Measurements from ENCODE around the gene ALOX5.

ALOX5 gene

DNA sequence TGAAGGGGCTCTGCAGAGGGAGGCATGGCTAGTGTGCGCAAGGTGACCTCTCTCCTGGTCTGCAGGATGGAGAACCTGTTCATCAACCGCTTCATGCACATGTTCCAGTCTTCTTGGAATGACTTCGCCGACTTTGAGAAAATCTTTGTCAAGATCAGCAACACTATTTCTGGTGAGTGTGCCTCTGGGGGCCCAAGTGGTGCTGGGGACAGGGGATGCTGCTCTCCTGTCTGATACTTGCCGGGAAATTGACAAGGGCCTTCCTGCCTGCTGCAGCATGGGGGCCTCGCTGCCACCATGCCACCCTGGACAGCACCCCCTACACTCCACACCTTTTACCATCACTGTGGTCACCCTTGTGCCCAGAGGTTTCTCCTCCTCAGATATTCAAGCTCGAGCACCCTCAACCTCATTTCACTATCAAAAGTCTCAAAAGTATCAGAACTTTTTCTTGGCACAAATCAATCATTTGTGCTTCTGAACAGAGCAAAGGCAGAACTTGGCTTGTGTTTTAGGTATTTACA lies 50.0 kb downstream of the ALOX5 start:
- no peak overlapping the region for H3K4ac ChIP-seq (ENCODE audit: low read depth in 1 of 2, low read length in 2 of 2)
- H3K9me3 ChIP-seq (ENCODE audit: control insufficient read depth, low read length) = no peaks in the 10 kb centered on the region
- no peak overlapping the region for H3K27ac ChIP-seq (ENCODE audit: low read length, poor library complexity, severe bottlenecking)
- peaks cover 21 to 71% of the 10 kb centered on the region in 2 experiments for H3K27me3 ChIP-seq (ENCODE audit: control insufficient read depth in 1 of 2, insufficient read depth in 1 of 2, low read length in 2 of 2)
- no peak overlapping the region for H3K14ac ChIP-seq (ENCODE audit: low read length in 2 of 2)
- no peak overlapping the region for H3K4me2 ChIP-seq (ENCODE audit: low read length, poor library complexity, severe bottlenecking)
- peaks cover 17% of the 10 kb centered on the region for H3K4me1 ChIP-seq (ENCODE audit: control insufficient read depth, insufficient read depth, low read depth, low read length)
- H3K9ac ChIP-seq (ENCODE audit: low read length) = no peak overlapping the region
- no peak overlapping the region for H2BK15ac ChIP-seq (ENCODE audit: low read depth, poor library complexity, severe bottlenecking)
- no peak overlapping the region for H3K18ac ChIP-seq (ENCODE audit: low read depth in 1 of 2, low read length in 2 of 2)
- no peak overlapping the region for H2AK5ac ChIP-seq (ENCODE audit: low read length, severe bottlenecking)
- no peak overlapping the region for H2BK12ac ChIP-seq (ENCODE audit: low read length in 2 of 2)
- DNase-seq = no peak
- no peak overlapping the region for H4K91ac ChIP-seq (ENCODE audit: low read length)
- H2BK120ac ChIP-seq (ENCODE audit: low read depth, low read length) = no peak overlapping the region
- no peak overlapping the region for H2BK5ac ChIP-seq (ENCODE audit: low read depth, low read length, poor library complexity, severe bottlenecking)
- H2AFZ ChIP-seq (ENCODE audit: low read depth, low read length) = no peak overlapping the region
- 89% methylated on average over 7 of the region's 7 CpGs for whole genome bisulfite sequencing
- no peak overlapping the region for H4K8ac ChIP-seq (ENCODE audit: low read length)
- no peaks in the 10 kb centered on the region for H3K36me3 ChIP-seq (ENCODE audit: control insufficient read depth in 1 of 2, insufficient read depth in 2 of 2, low read depth in 1 of 2, low read length in 2 of 2)
- H3K79me1 ChIP-seq (replicated peaks; ENCODE audit: low read length, poor library complexity, severe bottlenecking) = no peaks in the 10 kb centered on the region
- H3K4me3 ChIP-seq (ENCODE audit: insufficient read depth in 1 of 2, low read depth in 1 of 2, low read length in 2 of 2) = peak overlapping the region in 1 of 2 experiments; percentile 17
- no peak overlapping the region for H3K23ac ChIP-seq (ENCODE audit: low read length in 2 of 2)

GRCh38 chr10:45424668-45425404 lies 50.8 kb downstream of the ALOX5 start:
- Histone ChIP-seq H2BK12ac (ENCODE audit: low read length in 2 of 2) (no peak overlapping the region), H3K14ac (ENCODE audit: low read length in 2 of 2) (no peak overlapping the region), H3K9ac (ENCODE audit: low read length) (no peak overlapping the region), H3K79me1 (replicated peaks; ENCODE audit: low read length, poor library complexity, severe bottlenecking) (no peaks in the 10 kb centered on the region), H3K18ac (ENCODE audit: low read depth in 1 of 2, low read length in 2 of 2) (no peak overlapping the region), H2BK120ac (ENCODE audit: low read depth, low read length) (no peak overlapping the region), H2BK5ac (ENCODE audit: low read depth, low read length, poor library complexity, severe bottlenecking) (no peak overlapping the region), H2AK5ac (ENCODE audit: low read length, severe bottlenecking) (no peak overlapping the region), H3K27me3 (ENCODE audit: control insufficient read depth in 1 of 2, insufficient read depth in 1 of 2, low read length in 2 of 2) (peaks cover 22 to 72% of the 10 kb centered on the region in 2 experiments), H3K4ac (ENCODE audit: low read depth in 1 of 2, low read length in 2 of 2) (no peak overlapping the region), H4K91ac (ENCODE audit: low read length) (no peak overlapping the region), H2BK15ac (ENCODE audit: low read depth, poor library complexity, severe bottlenecking) (no peak overlapping the region), H3K4me1 (ENCODE audit: control insufficient read depth, insufficient read depth, low read depth, low read length) (peaks cover 10% of the 10 kb centered on the region), H3K4me2 (ENCODE audit: low read length, poor library complexity, severe bottlenecking) (no peak overlapping the region), H3K23ac (ENCODE audit: low read length in 2 of 2) (no peak overlapping the region), H3K4me3 (ENCODE audit: insufficient read depth in 1 of 2, low read depth in 1 of 2, low read length in 2 of 2) (no peak overlapping the region), H4K8ac (ENCODE audit: low read length) (no peak overlapping the region), H2AFZ (ENCODE audit: low read depth, low read length) (no peak overlapping the region), H3K27ac (ENCODE audit: low read length, poor library complexity, severe bottlenecking) (no peak overlapping the region), H3K9me3 (ENCODE audit: control insufficient read depth, low read length) (no peaks in the 10 kb centered on the region), H3K36me3 (ENCODE audit: control insufficient read depth in 1 of 2, insufficient read depth in 2 of 2, low read depth in 1 of 2, low read length in 2 of 2) (no peaks in the 10 kb centered on the region)
- WGBS = 80% methylated on average over 15 of the region's 15 CpGs
- no peak for DNase-seq

GRCh38 chr10:45425621-45426563 lies 51.9 kb downstream of the ALOX5 start:
- no peaks in the 10 kb centered on the region for H3K79me1 ChIP-seq (replicated peaks; ENCODE audit: low read length, poor library complexity, severe bottlenecking)
- H3K9me3 ChIP-seq (ENCODE audit: control insufficient read depth, low read length) = no peaks in the 10 kb centered on the region
- no peak overlapping the region for H3K18ac ChIP-seq (ENCODE audit: low read depth in 1 of 2, low read length in 2 of 2)
- peaks cover 3% of the 10 kb centered on the region for H3K4me1 ChIP-seq (ENCODE audit: control insufficient read depth, insufficient read depth, low read depth, low read length)
- peaks cover 22 to 74% of the 10 kb centered on the region in 2 experiments for H3K27me3 ChIP-seq (ENCODE audit: control insufficient read depth in 1 of 2, insufficient read depth in 1 of 2, low read length in 2 of 2)
- 67% methylated on average over 9 of the region's 10 CpGs for WGBS
- H4K91ac ChIP-seq (ENCODE audit: low read length) = no peak overlapping the region
- no peak overlapping the region for H2BK120ac ChIP-seq (ENCODE audit: low read depth, low read length)
- no peak overlapping the region for H3K4ac ChIP-seq (ENCODE audit: low read depth in 1 of 2, low read length in 2 of 2)
- no peak overlapping the region for H2BK5ac ChIP-seq (ENCODE audit: low read depth, low read length, poor library complexity, severe bottlenecking)
- no peak overlapping the region for H2AFZ ChIP-seq (ENCODE audit: low read depth, low read length)
- no peak overlapping the region for H3K27ac ChIP-seq (ENCODE audit: low read length, poor library complexity, severe bottlenecking)
- no peak overlapping the region for H3K4me3 ChIP-seq (ENCODE audit: insufficient read depth in 1 of 2, low read depth in 1 of 2, low read length in 2 of 2)
- no peak overlapping the region for H4K8ac ChIP-seq (ENCODE audit: low read length)
- no peak overlapping the region for H3K9ac ChIP-seq (ENCODE audit: low read length)
- H2BK15ac ChIP-seq (ENCODE audit: low read depth, poor library complexity, severe bottlenecking) = no peak overlapping the region
- no peak overlapping the region for H3K4me2 ChIP-seq (ENCODE audit: low read length, poor library complexity, severe bottlenecking)
- no peak overlapping the region for H2AK5ac ChIP-seq (ENCODE audit: low read length, severe bottlenecking)
- DNase-seq = no peak
- no peak overlapping the region for H2BK12ac ChIP-seq (ENCODE audit: low read length in 2 of 2)
- no peak overlapping the region for H3K23ac ChIP-seq (ENCODE audit: low read length in 2 of 2)
- no peaks in the 10 kb centered on the region for H3K36me3 ChIP-seq (ENCODE audit: control insufficient read depth in 1 of 2, insufficient read depth in 2 of 2, low read depth in 1 of 2, low read length in 2 of 2)
- no peak overlapping the region for H3K14ac ChIP-seq (ENCODE audit: low read length in 2 of 2)

All from mesenchymal stem cell (in vitro differentiated cells and primary cell).